Measurements from ENCODE around the gene PLEKHM2.

Gene PLEKHM2

DNA sequence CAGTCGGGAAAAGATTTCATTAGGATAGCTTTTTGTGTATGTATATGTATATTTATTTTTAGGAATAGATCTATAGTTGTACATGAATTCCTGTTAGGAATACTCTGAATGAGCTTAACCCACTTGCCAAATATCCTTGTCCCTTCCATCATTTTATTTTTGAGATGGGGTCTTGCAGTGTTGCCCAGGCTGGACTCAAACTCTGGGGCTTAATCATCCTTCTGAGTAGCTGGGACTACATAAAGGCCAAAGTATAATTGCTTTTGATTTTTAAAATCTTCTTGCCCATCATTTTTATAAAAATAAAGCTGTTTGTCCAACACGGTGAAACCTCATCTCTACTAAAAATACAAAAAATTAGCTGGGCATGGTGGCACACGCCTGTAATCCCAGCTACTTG, 20.2 kb upstream of the PLEKHM2 start:
- no peak for TF ChIP-seq ZNF274 (IDR thresholded peaks at IDR 0.05; ENCODE audit: low read depth, low read length)
- no peak overlapping the region for H3K4me3 ChIP-seq (ENCODE audit: low read length)

DNA sequence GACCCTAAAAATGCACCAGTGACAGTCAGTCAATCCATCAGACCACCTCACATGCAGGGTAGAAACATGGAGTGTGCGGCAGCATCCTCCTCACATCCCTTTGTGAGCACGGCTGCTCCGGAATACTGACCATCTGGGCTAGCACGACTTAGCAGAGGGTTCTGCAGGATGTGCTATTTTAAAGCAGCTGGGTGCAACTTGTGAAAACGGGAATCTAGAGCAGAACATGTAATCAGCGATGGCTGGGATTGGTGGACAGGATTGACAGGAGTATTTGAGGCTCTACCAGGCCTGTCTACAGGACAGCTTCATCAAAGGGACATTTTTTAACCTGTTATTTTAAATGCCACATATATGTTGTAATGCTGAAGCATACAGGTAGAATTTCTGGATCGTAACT, 16.8 kb upstream of the PLEKHM2 start:
- H3K4me3 ChIP-seq (ENCODE audit: low read length), result no peak overlapping the region
- no peak for TF ChIP-seq ZNF274 (IDR thresholded peaks at IDR 0.05; ENCODE audit: low read depth, low read length)

DNA sequence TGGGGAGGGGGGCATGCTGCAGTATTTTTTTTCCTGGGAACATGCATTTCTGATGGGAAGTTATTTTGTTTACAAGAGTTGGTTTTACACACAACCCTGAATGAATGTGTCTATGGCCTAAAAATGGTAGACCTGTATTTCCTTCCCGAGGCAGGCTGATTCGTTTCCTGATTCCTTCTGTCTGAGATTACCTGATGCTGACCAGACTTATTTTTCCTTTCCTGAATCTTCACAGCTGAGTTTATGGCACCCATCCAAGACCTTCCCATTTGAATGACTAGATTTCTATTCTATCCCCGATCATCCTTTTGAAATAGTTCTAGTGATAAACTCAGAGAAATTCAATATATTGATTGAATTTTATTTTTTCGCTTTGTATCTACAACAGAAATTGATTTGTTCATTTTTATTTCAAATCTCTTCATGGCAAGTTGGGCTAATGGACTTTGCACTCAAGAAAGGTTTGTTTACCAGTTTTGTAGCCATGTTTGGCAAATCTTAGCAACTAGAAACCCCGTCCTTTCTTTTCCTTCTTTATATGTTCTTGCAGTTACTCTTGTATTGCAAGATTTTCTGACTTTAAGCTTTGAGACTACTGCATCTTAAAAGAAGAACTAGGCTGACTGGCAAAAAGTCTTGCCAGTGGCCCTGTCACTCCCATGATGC, 15.9 kb upstream of the PLEKHM2 start:
- H3K4me3 ChIP-seq (ENCODE audit: low read length), result no peak overlapping the region
- TF ChIP-seq ZNF274 (IDR thresholded peaks at IDR 0.05; ENCODE audit: low read depth, low read length), result no peak

DNA sequence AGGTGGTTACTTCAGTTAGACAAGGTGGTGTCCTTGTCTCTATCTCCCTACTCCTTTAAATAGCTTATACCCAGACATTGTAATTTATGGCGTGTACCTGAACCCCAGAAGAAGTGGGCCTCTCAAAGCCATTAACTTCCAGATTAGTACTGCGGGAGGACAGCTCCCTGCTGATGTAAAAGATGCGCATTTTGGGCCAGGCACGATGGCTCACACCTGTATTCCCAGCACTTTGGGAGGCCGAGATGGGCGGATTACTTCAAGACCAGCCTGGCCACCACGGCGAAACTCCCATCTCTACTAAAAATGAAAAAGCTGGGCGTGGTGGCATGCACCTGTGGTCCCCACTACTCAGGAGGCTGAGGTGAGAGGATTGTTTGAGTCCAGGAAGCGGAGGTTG, 15.0 kb upstream of the PLEKHM2 start:
- H3K4me3 ChIP-seq (ENCODE audit: low read length), result no peak overlapping the region
- TF ChIP-seq ZNF274 (IDR thresholded peaks at IDR 0.05; ENCODE audit: low read depth, low read length), result no peak

DNA sequence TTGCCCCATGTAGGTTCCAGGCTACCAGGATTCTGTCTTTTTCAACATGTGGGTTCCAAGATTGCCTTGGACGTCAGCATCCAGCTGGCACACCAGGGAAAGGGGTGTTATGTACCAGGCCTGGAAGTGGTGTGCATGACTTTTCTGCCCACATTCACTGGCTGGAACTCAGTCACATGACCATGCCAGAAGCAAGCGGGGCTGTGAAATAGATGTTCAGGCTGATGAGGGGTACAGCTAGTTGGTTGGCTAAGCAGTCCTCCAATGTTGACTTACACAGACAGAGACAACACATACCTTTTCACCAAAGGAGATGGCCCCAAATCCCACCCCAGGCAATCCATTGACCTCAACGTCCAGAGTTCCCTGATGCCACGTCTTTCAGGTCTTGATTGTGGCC, 14.3 kb upstream of the PLEKHM2 start:
- TF ChIP-seq ZNF274 (IDR thresholded peaks at IDR 0.05; ENCODE audit: low read depth, low read length), result no peak

DNA sequence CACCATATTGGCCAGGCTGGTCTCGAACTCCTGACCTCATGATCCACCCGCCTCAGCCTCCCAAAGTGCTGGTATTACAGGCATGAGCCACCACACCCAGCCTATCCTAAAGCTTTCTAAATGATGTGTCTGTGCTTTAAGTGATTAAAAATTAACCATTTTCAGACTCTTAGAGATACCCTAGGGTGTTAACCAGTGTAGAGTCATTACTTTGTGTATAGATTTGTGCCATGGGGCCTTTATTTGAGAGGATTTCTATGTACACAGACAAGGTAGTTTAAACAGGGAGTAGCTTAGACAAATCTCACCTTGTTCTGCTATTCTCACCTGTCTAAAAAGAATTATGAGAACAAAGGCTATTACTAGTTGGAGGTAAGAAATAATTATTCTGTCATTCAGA, 12.7 kb upstream of the PLEKHM2 start:
- TF ChIP-seq ZNF274 (IDR thresholded peaks at IDR 0.05; ENCODE audit: low read depth, low read length), result no peak
- H3K4me3 ChIP-seq (ENCODE audit: low read length), result no peak overlapping the region

More for the DNA sequence above, 14.3 kb upstream of the PLEKHM2 start:
- no peak overlapping the region for H3K4me3 ChIP-seq (ENCODE audit: low read length)

DNA sequence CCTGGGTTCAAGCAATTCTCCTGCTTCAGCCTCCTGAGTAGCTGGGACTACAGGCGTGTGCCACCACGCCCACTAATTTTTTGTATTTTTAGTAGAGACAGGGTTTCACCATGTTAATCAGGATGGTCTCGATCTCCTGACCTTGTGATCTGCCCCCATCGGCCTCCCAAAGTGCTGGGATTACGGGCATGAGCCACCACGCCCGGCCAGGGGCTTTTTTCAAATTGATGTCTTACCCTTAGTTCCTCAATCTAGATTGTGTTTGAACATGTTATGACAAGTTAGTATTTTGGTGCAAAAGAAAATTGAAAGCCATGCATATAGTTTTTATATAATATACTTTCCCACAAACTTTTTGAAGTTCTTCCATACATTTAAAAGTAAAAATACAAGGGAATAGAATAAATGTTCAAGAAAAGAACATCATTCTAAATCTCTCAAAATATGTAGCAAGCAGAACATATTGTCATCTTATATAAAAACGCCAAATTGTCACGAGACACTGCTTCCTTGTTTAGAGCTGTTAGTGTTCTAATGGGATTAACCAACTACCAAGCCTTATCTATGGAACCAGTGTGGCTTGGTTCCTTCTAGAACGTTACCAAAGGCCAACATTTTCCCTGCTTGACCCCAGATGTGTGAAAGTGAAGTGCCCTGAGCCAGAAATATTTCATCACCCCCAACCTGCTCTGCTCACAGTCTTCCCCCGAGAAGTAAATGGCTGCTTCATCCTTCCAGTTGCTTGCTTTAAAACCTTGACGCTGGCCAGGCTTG, 9.5 kb upstream of the PLEKHM2 start:
- no peak for TF ChIP-seq ZNF274 (IDR thresholded peaks at IDR 0.05; ENCODE audit: low read depth, low read length)
- H3K4me3 ChIP-seq (ENCODE audit: low read length), result no peak overlapping the region

DNA sequence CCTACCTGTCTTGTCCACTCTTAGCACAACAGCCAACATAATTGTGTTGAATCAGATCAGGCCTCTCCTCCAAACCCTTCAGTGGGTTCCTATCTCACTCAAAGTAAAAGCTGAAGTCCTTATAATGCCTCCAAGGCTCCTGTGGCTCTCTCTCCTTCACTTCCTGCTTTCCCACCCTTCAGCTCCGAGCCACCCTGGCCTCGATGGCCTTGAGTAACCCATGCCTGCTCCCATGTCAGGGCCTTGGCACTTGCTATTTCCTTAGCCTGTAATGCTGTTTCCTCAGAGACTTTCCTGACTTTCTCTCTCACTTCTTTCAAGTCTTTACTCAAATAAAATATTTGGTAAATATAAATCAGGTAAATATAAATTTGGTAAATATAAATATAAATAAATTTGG, 8.1 kb upstream of the PLEKHM2 start:
- TF ChIP-seq ZNF274 (IDR thresholded peaks at IDR 0.05; ENCODE audit: low read depth, low read length), result no peak

DNA sequence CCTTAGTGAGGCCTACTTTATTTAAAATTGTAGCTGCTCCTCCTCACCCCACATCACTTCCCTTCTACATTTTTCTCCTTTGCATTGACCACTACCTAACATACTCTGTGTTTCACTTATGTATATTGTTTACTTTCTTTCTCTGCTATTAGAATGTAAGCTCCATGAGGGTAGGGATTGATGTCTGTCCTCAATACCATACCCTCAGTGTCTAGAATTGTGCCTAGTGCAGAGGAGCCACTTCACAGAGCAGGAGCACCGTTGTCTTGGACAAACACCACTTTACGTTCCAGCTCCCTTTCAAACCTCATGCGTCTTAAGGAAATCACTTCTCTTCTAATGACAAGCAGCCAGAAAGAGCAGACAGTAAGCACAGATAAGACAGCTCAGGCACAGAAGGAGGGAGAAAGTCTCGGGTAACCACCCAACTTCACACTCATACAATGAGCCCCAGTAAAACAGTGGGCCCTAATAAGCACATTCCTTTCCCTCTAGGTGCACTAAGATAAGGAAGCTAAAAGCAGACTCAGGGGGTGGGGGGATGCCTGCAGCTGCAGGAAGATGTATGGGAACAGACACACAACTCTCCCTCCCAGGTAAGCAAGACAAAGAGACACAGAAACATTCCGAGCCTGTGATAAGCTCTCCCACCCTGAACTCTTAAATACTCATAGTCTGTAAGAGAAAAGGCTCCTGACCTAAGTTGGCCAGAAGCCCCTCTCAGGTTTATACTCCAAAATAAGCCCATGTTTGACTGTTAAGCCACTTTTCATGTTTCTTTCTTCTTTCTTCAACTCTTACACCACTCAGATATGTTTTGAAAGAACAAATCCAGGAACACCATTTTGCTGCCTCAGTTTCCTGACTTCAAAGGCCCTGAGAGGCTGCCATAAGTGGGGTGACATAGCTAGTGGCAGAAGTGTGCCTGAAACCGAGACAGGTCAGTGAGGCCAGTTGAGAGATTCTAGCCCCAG, 7.1 kb upstream of the PLEKHM2 start:
- TF ChIP-seq ZNF274 (IDR thresholded peaks at IDR 0.05; ENCODE audit: low read depth, low read length), result no peak
- no peak overlapping the region for H3K4me3 ChIP-seq (ENCODE audit: low read length)

More for the DNA sequence above, 8.1 kb upstream of the PLEKHM2 start:
- no peak overlapping the region for H3K4me3 ChIP-seq (ENCODE audit: low read length)

DNA sequence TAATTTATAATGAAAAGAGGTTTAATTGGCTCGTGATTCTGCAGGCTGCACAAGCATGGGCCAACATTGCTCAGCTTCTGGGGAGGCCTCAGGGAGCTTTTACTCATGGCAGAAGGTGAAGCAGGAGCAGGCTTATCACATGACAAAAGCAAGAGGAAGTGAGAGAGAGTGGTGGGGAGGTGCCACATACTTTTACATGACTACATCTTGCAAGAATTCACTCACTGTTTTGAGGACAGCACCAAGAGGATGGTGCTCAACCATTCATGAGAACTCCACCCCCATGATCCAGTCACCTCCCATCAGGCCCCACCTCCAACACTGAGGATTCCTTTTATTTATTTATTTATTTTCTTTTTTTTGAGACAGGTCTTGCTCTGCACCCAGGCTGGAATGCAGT, 5.5 kb upstream of the PLEKHM2 start:
- TF ChIP-seq ZNF274 (IDR thresholded peaks at IDR 0.05; ENCODE audit: low read depth, low read length), result no peak

DNA sequence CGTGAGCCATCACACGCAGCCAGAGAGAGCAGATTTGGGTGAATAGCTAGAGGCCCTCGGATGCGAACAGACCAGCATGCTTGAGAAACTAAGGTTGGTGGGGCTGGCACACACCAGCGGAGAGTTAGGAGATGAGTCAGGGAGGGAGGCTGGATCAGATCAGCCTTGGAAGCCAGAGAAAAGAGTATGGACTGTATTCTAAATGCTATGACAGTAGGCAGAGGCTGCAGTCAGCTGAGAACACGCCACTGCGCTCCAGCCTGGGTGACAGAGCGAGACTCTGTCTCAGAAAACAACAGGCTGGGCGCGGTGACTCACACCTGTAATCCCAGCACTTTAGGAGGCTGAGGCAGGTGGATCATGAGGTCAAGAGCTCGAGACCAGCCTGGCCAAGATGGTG, 4.0 kb upstream of the PLEKHM2 start:
- no peak overlapping the region for H3K4me3 ChIP-seq (ENCODE audit: low read length)
- TF ChIP-seq ZNF274 (IDR thresholded peaks at IDR 0.05; ENCODE audit: low read depth, low read length), result no peak

More for the DNA sequence above, 5.5 kb upstream of the PLEKHM2 start:
- no peak overlapping the region for H3K4me3 ChIP-seq (ENCODE audit: low read length)

DNA sequence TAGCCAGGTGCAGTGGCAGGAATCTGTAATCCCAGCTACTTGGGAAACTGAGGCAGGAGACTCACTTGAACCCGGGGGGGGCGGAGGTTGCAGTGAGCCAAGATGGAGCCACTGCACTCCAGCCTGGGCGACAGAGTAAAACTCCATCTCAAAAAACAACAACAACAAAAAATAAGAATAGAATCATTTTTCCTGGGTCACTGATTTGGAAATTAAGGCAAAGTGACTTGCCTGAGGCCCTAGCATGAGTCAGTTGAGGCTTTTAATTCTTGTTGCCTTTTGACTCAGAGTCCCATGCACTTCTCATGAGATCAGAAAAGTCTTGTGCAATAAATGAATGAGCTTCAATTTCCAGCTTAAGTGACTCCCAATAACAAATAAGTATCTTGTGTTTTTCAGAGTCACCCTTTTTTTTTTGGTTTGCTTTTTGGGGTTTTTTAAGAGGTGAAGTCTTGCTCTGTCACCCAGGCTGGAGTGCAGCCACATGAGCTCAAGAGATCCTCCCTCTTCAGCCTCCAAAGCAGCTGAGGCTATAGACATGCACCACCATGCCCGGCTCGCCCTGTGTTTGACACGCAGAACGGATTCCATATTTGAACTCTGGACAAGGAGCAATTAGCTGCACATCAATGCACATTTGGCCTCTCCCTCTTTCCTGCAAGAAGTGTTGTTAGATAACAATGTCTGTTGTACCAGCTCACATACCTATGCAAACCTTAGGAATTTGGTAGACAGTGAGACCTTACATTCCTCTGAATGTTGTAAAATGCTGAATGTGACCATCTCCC, 3.4 kb upstream of the PLEKHM2 start:
- no peak for TF ChIP-seq ZNF274 (IDR thresholded peaks at IDR 0.05; ENCODE audit: low read depth, low read length)
- no peak overlapping the region for H3K4me3 ChIP-seq (ENCODE audit: low read length)
